GM21381 (cell line): ENCODE data around the gene CDK11B.

Experiments used
- ATAC-seq: cut with Tn5 transposase; IDR thresholded peaks from one replicate; pipeline ENCODE4 v1.9.1; 2021; ENCODE audit warnings: mild to moderate bottlenecking, moderate library complexity; ENCODE audit not compliant: unreplicated experiment

Gene CDK11B

DNA sequence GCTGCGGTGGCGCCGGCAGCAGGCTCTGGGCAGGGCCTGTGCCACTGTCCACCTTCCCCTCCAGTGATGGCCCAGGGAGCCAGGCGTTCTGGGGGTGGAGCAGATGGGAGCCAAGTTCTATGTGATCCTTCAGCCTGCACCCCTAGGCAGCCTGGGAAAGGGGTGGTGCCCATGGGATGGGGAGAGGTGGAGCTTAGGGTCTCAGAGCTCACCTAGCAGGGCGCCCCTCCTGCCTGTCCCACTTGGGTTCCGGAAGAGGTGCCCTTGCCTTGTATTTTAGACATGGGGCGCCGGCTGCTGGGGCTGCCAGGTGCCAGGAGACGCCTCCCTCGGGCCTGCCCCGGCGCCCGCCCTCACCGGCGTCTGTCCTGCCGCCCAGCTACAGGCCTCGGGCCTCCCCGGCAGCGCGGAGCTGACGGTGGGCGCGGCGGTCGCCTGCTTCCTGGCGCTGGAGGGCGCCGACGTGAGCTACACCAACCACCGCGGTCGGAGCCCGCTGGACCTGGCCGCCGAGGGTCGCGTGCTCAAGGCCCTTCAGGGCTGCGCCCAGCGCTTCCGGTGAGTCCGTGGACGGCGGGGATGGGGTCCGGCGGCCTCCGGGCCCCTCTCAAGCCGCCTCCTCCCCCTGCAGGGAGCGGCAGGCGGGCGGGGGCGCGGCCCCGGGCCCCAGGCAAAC is 29.9 kb downstream of the CDK11B start:
- no peak for ATAC-seq

DNA sequence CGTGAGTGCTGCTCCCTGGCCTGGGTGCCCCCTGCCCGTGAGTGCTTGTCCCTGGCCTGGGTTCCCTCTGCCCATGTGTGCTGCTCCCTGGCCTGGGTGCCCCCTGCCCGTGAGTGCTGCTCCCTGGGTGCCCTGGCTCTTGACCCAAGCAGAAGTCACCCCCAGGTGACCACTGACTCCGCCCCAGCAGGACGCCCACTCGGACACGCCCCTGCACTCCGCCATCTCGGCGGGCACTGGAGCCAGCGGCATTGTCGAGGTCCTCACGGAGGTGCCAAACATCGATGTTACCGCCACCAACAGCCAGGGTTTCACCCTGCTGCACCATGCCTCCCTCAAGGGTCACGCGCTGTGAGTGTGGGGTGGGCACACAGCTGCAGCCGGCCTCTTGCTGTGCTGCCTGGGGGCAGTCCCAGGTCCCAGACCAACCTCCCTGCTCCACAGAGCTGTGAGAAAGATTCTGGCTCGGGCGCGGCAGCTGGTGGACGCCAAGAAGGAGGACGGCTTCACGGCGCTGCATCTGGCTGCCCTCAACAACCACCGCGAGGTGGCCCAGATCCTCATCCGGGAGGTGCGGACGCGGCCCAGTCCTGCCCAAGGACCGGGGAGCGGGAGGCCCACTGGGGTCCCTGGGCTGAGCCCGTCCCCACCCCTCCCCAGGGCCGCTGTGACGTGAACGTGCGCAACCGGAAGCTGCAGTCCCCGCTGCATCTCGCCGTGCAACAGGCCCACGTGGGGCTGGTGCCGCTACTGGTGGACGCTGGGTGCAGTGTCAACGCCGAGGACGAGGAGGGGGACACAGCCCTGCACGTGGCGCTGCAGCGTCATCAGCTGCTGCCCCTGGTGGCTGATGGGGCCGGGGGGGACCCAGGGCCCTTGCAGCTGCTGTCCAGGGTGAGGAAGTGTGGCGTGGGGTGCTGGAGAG is 30.7 kb downstream of the CDK11B start:
- ATAC-seq: no peak

DNA sequence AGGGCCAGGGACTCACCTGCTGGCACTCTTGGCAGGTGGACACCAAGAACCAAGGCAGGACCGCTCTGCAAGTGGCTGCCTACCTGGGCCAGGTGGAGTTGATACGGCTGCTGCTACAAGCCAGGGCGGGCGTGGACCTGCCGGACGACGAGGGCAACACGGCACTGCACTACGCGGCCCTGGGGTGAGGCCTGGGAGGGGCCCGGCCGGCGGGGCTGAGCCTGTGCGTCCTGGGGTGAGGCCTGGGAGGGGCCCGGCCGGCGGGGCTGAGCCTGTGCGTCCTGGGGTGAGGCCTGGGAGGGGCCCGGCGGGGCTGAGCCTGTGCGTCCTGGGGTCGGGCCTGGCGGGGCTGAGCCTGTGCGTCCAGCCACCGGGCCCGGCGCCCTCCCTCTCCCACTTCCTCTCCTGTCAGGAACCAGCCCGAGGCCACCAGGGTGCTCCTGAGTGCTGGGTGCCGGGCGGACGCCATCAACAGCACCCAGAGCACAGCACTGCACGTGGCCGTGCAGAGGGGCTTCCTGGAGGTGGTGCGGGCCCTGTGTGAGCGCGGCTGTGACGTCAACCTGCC is 31.5 kb downstream of the CDK11B start:
- no peak for ATAC-seq

DNA sequence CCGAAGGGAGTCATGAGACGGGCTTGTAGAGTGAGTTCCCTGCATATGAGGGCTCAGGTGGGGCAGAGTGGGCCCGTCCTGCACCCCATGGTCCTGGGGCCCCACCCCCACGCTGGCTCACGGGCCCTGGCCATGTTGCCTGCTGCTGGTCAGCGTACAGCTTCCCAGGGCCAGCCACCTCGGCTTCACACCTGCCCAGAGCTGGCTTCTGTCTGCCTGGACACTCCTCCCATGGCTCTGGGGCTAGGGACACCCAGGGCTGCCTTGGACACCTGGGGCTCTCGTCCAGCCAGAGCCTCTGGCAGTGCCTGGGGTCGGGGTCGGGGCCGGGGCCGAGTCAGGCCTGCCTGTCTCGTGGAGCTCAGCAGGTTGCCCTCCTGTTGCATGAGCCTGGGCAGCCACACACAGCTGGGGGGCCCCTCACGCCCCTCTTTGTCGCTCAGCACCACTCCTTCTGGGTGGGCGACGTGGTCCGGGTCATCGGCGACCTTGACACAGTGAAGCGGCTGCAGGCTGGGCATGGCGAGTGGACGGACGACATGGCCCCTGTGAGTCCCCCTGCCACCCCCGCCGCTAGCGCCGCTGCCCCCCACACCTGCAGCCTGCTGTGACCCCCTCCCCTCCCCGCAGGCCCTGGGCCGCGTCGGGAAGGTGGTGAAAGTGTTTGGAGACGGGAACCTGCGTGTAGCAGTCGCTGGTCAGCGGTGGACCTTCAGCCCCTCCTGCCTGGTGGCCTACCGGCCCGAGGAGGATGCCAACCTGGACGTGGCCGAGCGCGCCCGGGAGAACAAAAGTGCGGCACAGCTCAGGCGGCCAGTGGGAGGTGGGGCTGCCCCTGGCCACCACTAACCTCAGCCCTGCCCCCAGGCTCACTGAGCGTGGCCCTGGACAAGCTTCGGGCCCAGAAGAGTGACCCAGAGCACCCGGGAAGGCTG is 32.3 kb downstream of the CDK11B start:
- no peak for ATAC-seq

DNA sequence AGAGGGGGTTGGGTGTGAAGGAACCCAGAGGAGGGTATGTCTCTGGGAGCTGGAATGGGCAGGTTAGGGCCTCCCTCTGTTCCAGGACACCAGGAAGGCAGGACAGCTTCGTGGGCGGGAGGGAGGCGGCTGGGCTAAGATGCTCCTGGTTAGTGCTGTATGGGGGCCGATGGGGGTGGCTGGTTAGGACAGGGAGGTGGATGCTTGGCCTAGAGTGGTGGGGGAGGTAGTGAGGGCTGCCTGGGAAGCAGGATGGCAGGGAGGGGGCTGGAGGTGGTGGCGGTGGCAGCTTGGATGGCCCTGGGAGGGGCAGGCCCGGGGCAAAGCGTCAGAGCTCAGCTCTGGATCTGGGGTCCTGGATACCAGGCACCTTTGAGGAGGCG is 33.0 kb downstream of the CDK11B start:
- ATAC-seq: no peak

DNA sequence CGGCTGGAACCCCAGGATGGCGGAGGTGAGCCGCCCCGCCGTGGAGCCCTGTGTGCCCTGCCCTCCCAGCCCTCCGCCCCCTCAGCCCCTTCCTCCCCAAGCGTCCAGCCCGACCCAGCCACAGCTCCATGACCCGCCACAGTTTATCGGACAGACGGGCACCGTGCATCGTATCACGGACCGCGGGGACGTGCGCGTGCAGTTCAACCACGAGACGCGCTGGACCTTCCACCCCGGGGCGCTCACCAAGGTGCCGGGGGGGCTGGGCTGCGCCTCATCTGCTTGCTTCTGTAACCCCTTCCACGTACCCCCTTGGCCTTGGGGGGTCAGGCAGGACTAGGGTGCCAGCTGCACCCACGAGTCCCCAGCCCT is 33.4 kb downstream of the CDK11B start:
- no peak for ATAC-seq

DNA sequence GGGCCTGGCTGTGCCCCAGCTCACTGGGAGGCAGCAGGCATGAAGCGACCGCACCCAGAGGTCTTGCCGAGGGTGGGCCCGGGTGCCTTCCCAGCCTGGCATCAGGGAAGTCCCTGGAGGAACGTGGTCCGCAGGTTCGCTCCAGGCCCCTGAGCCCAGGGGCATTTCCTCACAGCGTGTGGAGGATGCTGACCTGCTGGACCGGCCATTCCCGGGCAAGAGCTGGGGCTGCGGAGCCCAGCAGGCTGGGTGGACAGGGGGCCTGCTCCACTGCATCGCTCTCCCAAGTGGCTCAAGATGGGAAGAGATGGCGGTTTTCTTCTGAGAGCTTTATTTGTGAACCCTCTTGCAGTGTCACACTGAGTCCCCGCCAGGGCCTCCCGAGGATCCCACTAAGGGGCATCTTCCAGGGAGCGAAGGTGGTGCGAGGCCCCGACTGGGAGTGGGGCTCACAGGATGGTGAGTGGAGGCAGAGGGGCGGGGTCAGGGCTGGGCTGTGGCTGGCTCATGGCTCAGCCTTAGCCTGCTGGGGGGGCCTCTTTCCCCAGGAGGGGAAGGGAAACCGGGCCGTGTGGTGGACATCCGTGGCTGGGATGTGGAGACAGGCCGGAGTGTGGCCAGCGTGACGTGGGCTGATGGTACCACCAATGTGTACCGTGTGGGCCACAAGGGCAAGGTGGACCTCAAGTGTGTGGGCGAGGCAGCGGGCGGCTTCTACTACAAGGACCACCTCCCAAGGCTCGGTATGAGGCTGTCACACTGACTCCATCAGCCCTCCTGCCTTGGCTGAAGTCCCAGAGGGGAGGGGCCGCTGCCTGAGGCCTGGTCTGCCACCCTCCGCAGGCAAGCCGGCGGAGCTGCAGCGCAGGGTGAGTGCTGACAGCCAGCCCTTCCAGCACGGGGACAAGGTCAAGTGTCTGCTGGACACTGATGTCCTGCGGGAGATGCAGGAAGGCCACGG is 34.1 kb downstream of the CDK11B start:
- no peak for ATAC-seq

DNA sequence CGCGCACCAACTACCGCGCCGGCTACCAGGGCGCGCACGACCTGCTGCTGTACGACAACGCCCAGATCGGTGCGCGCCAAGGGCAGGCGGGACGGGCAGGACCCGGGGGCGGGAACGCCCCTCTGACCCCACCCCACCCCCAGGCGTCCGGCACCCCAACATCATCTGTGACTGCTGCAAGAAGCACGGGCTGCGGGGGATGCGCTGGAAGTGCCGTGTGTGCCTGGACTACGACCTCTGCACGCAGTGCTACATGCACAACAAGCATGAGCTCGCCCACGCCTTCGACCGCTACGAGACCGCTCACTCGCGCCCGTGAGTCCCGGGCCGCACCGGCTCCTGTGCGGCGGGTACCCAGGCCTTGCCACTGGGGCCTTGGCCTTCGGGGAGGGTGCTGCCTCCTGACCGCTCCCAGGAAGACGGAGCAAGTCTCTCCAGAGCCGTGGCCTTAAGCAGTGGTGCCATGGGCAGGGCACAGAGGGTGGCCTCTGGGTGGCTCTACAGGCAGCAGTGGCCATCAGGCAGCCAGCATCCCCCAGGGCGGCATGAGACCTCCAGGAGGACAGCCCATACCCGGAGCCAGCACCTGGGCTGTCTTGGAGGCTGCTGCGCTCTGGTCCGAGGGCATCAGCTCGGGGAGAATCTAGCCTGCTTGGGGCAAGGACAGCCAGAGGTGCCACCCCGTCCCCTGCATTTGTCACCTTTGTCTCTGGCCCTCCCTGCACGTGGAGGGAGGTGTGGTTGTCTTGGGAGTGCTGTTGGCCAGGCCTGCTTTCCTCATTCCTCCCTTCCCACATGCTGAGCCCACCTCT is 35.0 kb downstream of the CDK11B start:
- ATAC-seq: no peak

DNA sequence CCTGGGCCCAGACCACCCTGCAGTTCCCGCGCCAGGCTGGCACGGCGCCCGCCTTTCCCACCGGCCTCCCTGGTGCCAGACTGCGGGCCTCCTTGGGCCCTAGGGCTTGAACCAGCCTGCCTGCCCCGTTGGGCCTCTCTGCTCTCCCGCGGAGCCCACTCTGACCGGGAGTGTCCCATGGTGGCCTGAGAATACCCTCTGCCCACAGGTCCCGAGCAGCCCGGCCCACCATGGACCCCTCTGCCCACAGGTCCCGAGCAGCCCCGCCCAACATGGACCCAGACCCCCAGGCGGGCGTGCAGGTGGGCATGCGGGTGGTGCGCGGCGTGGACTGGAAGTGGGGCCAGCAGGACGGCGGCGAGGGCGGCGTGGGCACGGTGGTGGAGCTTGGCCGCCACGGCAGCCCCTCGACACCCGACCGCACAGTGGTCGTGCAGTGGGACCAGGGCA is 35.6 kb downstream of the CDK11B start:
- ATAC-seq: no peak

DNA sequence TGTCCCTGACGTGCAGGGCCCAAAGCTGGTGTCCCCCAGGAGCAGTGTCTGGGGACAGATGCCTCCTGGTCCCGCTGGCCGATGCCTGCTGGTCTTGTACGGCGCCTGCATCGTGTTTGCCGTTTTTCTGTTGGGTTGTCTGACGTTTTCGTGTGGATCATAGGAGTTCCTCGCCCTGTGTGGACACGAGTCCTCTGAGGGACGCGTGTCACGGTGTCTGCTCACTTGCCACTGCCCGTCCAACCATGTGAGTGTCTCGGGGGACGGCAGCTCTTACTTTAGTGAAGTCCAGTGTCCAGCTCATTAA is 36.1 kb downstream of the CDK11B start:
- ATAC-seq: no peak

DNA sequence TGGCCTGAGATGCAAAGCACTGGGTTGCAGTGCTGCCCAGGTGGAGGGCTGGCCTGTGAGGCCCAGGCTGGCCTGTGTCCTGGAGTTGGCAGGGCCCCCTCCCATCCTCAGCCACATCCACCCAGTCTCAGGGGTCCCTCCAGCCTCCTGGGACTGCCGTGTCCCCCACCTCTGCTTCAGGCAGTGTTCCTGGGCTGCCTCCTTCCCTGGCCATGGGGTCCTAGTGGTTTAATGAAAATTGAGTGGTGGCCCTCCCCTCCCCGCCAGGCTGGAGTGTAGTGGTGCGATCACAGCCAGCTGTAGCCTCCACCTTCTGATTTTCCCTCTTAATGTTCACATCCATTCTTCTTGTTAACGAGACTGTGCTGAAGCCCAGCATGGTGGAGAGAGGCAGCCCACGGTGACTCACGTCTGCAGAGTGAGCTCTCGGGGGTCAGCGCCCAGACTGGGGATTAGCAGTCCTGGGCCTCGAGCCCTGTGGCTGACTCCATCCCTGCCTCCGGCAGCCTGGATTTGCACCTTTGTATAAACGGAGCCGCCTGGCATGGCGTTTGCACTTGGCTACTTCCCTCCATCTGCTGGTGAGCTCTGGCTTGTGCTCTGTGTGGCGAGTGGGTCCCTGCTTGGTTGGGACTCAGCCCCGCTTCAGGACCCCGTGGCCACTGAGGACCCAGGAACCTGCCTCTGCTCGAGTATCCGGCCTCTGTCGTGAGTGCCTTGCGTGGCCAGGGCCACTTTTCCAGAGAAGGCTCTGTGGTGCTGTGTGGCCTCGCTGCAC is 36.6 kb downstream of the CDK11B start:
- no peak for ATAC-seq

DNA sequence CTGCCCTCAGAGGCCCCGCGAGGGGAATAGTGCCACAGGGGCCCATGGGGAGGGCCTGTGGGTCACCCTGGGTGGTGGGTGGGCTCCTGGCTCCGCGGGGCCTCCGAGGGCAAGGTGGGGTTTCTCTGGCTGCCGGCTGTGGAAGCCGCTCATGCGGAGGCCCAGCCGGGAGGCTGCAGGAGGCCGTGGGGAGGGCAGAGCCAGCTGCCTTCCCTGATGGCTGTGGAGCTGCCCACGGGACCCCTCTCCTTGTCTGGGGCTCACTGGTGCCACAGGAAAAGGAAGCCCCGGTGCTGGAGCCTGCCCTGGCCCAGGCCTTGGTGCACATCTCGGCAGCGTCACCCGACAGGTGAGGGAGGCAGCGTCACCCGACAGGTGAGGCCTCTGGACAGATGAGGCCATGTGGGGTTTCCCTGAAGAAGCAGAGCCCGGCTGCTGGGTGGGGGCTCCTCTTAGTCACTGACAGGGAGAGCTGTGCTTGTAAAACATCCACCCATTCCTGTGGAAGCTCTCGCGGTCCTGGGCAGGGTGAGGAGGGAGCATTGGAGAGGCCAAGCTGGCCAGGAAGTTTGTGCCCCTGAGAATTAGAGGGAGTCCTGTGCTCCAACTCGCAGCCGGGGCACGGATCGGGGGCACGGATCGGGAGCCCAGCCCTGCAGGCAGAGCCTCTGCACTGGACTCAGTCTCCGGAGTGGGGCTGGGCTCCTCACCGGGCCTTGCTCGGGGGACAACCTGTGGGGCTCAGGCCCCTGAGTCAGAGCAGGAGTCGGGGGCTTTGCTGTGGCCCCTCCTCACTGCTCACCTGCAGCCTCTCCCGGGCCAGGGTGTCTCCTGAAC is 37.4 kb downstream of the CDK11B start:
- no peak for ATAC-seq

DNA sequence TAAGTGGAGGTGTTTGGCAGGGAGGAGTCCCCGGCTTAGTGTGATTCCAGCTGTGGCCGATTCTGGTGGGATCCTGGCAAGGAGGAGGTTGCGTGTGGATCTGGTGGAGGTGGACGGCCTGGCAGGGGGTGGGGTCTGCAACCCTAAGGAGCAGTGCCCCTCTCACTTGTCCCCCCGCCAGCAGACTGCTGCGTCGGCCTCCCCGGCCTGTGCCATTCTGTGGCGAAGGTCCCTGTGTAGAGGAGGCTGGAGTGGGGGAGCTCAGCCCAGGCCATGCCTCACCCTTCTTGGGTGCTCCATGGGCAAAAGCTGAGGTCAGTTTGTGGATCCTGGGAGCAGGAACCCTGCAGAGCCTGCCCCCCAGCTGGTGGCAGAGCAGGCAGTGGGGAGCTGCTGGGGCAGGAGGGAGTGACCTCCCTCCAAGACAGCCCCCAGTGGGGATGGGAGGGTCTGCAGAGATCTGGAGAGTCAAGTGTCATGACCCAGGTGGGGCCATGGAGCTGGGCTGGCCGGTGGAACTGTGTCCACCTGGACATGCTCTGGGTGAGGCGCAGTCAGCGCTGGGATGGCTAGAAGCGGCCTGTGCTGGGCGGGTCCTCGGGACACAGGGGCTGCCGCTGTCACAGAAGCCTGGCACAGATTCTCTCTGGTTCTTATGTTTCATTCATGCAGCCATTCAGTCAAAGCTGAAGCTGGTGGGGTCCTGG is 38.2 kb downstream of the CDK11B start:
- no peak for ATAC-seq

DNA sequence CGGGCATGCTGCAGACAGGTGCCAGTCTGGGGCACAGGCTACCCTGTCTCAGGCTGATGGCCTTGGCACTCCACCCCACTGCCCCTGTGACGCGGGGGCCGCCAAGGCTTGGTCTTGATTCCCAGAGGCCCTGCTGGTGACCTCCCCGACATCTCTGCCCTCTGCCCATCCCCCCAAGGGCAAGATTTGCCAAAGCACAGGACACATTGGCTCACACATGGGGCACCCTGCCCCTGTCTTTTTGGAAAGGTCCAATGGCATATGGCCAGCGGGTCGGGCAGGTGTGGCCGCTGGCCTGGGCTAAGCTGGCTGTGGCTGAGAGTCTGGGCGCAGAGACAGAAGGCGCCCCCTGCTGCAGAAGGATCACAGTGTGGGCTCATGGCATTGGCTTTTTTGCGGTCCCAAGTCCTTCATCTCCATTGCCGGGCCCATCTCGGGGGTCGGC is 38.9 kb downstream of the CDK11B start:
- no peak for ATAC-seq

DNA sequence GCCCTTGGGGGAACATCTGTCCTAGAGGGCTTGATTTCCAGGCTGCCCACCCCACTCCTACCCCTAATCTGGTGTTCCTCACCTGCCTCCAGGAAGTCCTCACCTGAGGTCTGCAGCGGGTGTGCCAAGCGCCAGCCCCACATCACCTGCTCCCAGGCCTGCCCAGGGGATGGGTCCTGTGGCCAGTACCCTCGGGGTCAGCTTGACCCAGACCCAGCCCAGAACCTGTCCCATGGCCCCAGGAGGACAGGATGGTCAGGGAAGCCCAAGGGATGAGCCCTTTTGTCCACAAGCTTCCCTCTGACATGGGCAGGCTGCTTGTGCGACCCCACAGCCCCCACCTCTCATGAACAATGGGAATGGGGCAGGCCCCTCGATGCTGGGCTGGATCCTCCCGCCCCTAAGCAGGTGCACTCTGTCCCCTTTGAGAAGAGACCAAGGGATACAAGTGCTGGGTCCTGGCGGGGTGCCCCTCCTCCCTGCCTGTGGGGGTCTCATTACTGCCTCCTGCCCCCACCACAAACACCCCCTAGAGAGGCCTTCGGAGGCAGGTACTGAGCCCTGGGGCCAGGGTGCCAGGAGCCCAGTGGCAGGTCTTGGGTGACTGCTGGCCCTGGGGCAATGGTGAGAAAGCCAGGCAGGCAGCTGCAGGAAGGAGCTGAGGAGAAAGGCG is 40.3 kb downstream of the CDK11B start:
- ATAC-seq: no peak

DNA sequence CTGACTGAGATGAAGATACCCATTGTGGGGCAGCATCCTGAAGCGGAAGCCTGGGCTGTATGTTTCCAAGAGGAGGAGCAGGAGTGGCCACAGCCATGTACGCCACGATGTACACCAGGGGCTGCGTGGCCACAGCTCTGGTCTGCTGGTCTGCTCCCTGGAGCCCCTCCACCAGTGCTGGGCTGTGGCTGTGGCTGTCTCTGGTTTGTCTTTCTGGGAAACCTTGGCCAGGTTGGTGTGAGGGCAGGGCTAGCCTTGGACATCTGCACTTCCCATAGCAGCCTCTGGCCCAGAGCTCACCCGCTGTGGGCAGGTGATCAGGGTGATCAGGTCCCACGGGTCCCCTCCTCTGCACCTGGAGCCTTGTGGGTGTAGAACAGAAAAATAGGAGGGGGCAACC is 40.9 kb downstream of the CDK11B start:
- ATAC-seq: no peak
